ENCODE data around the gene DNAAF5. TPM values are rescaled to one million over a fixed set of nuclear protein-coding genes. Genes with fewer than 3 reads are reported as not detected.

Gene DNAAF5
- total and polyA plus RNA-seq, 9 of the 15 experiments (the other 6 are each of a cell fraction or from before 2014, with no cell fraction given): 3.1 to 69.7 (median 19.1) TPM

DNA sequence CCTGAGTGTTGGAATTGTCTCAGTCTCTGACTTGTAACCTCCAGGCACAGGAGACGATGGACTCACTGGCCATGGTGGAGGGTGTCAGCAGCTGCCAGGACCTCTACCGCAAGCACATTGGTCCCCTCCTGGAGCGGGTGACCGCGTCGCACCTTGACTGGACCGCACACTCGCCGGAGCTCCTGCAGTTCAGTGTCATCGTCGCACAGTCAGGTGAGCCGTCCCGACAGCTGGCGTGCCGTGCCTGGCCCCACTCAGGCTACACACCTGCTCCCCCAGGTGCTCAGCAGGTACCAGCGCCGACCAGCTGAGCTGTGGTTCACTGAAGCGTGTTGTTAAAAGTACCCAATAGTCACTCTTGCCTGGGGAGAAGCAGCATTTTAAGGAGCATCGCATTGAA, 37.3 kb downstream of the DNAAF5 start:
- Histone ChIP-seq H3K9me1 (ENCODE audit: control insufficient read depth, insufficient read depth, low read length) (no peaks in the 10 kb centered on the region), H3K79me2 (ENCODE audit: control insufficient read depth, insufficient read depth, low read length) (no peaks in the 10 kb centered on the region), H3K27ac (ENCODE audit: extremely low read depth, low read depth, low read length) (no peak overlapping the region), H3K4me2 (ENCODE audit: insufficient read depth, low read length) (no peak overlapping the region), H3K9me3 (replicated peaks; ENCODE audit: control insufficient read depth, insufficient read depth, low read depth, low read length) (no peaks in the 10 kb centered on the region), H3K27me3 (ENCODE audit: control insufficient read depth in 2 of 2, insufficient read depth in 2 of 2, low read length in 2 of 2) (no peaks in the 10 kb centered on the region), H3K4me3 (no peak overlapping the region), H3K9ac (ENCODE audit: insufficient read depth in 1 of 2, low read depth in 2 of 2, low read length in 2 of 2) (no peak overlapping the region), H3K36me3 (ENCODE audit: control insufficient read depth, insufficient read depth, low read length) (peaks cover 84% of the 10 kb centered on the region; the same call in 2 of the 3 replicates), H3K4me1 (replicated peaks in 1 of 2; ENCODE audit: control insufficient read depth in 2 of 2, insufficient read depth in 2 of 2, low read length in 2 of 2) (peaks cover 0 to 12% of the 10 kb centered on the region in 2 experiments; a peak in 3 of 5 replicates), H2AFZ (ENCODE audit: low read depth, low read length) (no peak overlapping the region), H4K20me1 (replicated peaks; ENCODE audit: control insufficient read depth, insufficient read depth, low read length) (no peaks in the 10 kb centered on the region)
- in situ Hi-C loops (cut with MboI): no loop called here
- POLR2A ChIA-PET: no interaction called here
- TF ChIP-seq HMG20B (CRISPR knock-in tag; IDR thresholded peaks at IDR 0.05) (no peak), POLR2G (IDR thresholded peaks at IDR 0.05; ENCODE audit: low read depth, low read length) (0 out of 2 replicates have a peak, but pooled peaks have one; percentile 5), NFIX (CRISPR knock-in tag; IDR thresholded peaks at IDR 0.05; ENCODE audit: low read depth) (no peak)
- intact Hi-C loops (cut with micrococcal nuclease): no loop called here
- ATAC-seq (no peak), FAIRE-seq (no peak), DNase-seq (ENCODE audit: extremely low read depth in 1 of 4, low spot score in 3 of 4) (no peak)
- CTCF ChIA-PET (ENCODE audit: low intra/inter-chr PET ratio): no interaction called here
- no TSS peak for BruUV-seq (replicated peaks)
- WGBS (ENCODE audit: insufficient coverage, low coverage, missing lambda C conversion rate): 96% methylated on average over 14 of the region's 19 CpGs

DNA sequence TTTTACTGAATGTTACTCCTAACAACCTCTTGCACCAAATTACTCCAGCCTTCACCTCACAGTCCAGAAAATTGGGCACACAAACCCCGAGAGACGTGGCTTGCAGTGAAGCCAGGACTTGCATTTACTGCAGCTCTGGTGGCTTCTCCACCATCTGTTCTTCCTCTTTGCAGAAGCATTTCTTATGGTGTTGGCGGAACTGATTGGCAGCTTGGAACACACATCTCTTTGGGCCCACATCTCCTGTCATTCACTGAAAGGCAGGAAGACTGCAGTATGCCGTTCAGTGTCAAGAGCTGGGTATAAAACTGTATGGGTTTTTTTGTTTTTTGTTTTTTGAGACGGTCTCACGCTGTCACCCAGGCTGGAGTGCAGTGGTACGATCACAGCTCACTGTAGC, 38.9 kb downstream of the DNAAF5 start:
- H3K9me1 ChIP-seq (ENCODE audit: control insufficient read depth, insufficient read depth, low read length): no peaks in the 10 kb centered on the region
- no peak overlapping the region for H2AFZ ChIP-seq (ENCODE audit: low read depth, low read length)
- H3K36me3 ChIP-seq (ENCODE audit: control insufficient read depth, insufficient read depth, low read length): peaks cover 77% of the 10 kb centered on the region; the same call in 2 of the 3 replicates
- CTCF ChIA-PET (ENCODE audit: low intra/inter-chr PET ratio): no interaction called here
- BruUV-seq (replicated peaks): no TSS peak
- H3K4me3 ChIP-seq: no peak overlapping the region
- in situ Hi-C loops (cut with MboI): no loop called here
- H3K27ac ChIP-seq (ENCODE audit: extremely low read depth, low read depth, low read length): no peak overlapping the region
- no peak overlapping the region for H3K9ac ChIP-seq (ENCODE audit: insufficient read depth in 1 of 2, low read depth in 2 of 2, low read length in 2 of 2)
- TF ChIP-seq BRD4 (IDR thresholded peaks at IDR 0.05): no peak
- TF ChIP-seq POLR2A (conservative IDR thresholded peaks at IDR 0.05): no peak
- TF ChIP-seq CBX1 (IDR thresholded peaks at IDR 0.05; ENCODE audit: low read depth): no peak
- TF ChIP-seq PCBP1 (IDR thresholded peaks at IDR 0.05; ENCODE audit: low read depth, low read length, poor library complexity, severe bottlenecking): no peak
- TF ChIP-seq NR2F6 (CRISPR knock-in tag; IDR thresholded peaks at IDR 0.05): no peak
- no peak for TF ChIP-seq OTX1 (CRISPR knock-in tag; IDR thresholded peaks at IDR 0.05)
- no peak for TF ChIP-seq CHD4 (IDR thresholded peaks at IDR 0.05; ENCODE audit: insufficient read depth, insufficient replicate concordance, low read depth, low read length, poor library complexity, severe bottlenecking)
- no peak for DNase-seq (ENCODE audit: extremely low read depth in 1 of 4, low spot score in 3 of 4)
- 96% methylated on average over 7 of the region's 7 CpGs for WGBS (ENCODE audit: insufficient coverage, low coverage, missing lambda C conversion rate)
- FAIRE-seq: no peak
- H3K79me2 ChIP-seq (ENCODE audit: control insufficient read depth, insufficient read depth, low read length): no peaks in the 10 kb centered on the region
- H3K9me3 ChIP-seq (replicated peaks; ENCODE audit: control insufficient read depth, insufficient read depth, low read depth, low read length): no peaks in the 10 kb centered on the region
- H3K27me3 ChIP-seq (ENCODE audit: control insufficient read depth in 2 of 2, insufficient read depth in 2 of 2, low read length in 2 of 2): no peaks in the 10 kb centered on the region
- POLR2A ChIA-PET: no interaction called here
- ATAC-seq: no peak
- no peaks in the 10 kb centered on the region for H4K20me1 ChIP-seq (replicated peaks; ENCODE audit: control insufficient read depth, insufficient read depth, low read length)
- peaks cover 0 to 17% of the 10 kb centered on the region in 2 experiments; a peak in 2 of 5 replicates for H3K4me1 ChIP-seq (replicated peaks in 1 of 2; ENCODE audit: control insufficient read depth in 2 of 2, insufficient read depth in 2 of 2, low read length in 2 of 2)
- intact Hi-C loops (cut with micrococcal nuclease): no loop called here
- H3K4me2 ChIP-seq (ENCODE audit: insufficient read depth, low read length): no peak overlapping the region

Measured in K562 (cell line).